ENCODE results near the gene TMEM238L.
A peak's percentile ranks its signal among the peaks of the same experiment; 100 is the strongest.

Gene TMEM238L

GRCh38 chr17:10797476-10798328 lies 6.2 kb downstream of the TMEM238L start:
- Histone ChIP-seq H3K27ac (ENCODE audit: low read depth in 2 of 2, low read length in 2 of 2) (peak overlapping the region; percentile 96 to 98), H3K4me3 (ENCODE audit: low read length in 2 of 2) (peak overlapping the region; percentile 33 to 59), H3K4me1 (ENCODE audit: control insufficient read depth in 2 of 2, insufficient read depth in 2 of 2, low read length in 2 of 2) (peaks cover 20 to 44% of the 10 kb centered on the region in 2 donors)

GRCh38 chr17:10793816-10794215 lies 10.1 kb downstream of the TMEM238L start:
- Histone ChIP-seq H3K4me3 (ENCODE audit: low read length in 2 of 2) (no peak overlapping the region), H3K4me1 (ENCODE audit: control insufficient read depth in 2 of 2, insufficient read depth in 2 of 2, low read length in 2 of 2) (peaks cover 28 to 62% of the 10 kb centered on the region in 2 donors), H3K9ac (ENCODE audit: low read depth in 1 of 2, low read length in 2 of 2) (no peak overlapping the region), H3K9me3 (ENCODE audit: control insufficient read depth in 2 of 2, low read length in 2 of 2) (no peaks in the 10 kb centered on the region), H3K36me3 (ENCODE audit: control insufficient read depth in 2 of 2, insufficient read depth in 2 of 2, low read length in 2 of 2) (peaks cover 25 to 41% of the 10 kb centered on the region in 2 donors), H3K27ac (ENCODE audit: low read depth in 2 of 2, low read length in 2 of 2) (no peak overlapping the region), H3K27me3 (ENCODE audit: control insufficient read depth in 2 of 2, insufficient read depth in 2 of 2, low read length in 2 of 2) (peaks cover 0 to 2% of the 10 kb centered on the region in 2 donors)

More at GRCh38 chr17:10797476-10798328, 6.2 kb downstream of the TMEM238L start:
- Histone ChIP-seq H3K9me3 (ENCODE audit: control insufficient read depth in 2 of 2, low read length in 2 of 2) (no peaks in the 10 kb centered on the region), H3K36me3 (ENCODE audit: control insufficient read depth in 2 of 2, insufficient read depth in 2 of 2, low read length in 2 of 2) (peaks cover 25 to 41% of the 10 kb centered on the region in 2 donors), H3K27me3 (ENCODE audit: control insufficient read depth in 2 of 2, insufficient read depth in 2 of 2, low read length in 2 of 2) (no peaks in the 10 kb centered on the region), H3K9ac (ENCODE audit: low read depth in 1 of 2, low read length in 2 of 2) (peak overlapping the region; percentile 39 to 64)

- H3K4me1 ChIP-seq (ENCODE audit: control insufficient read depth in 2 of 2, insufficient read depth in 2 of 2, low read length in 2 of 2) = peaks cover 27 to 57% of the 10 kb centered on the region in 2 donors
- no peak overlapping the region for H3K27ac ChIP-seq (ENCODE audit: low read depth in 2 of 2, low read length in 2 of 2)
- H3K4me3 ChIP-seq (ENCODE audit: low read length in 2 of 2) = no peak overlapping the region
- peaks cover 25 to 41% of the 10 kb centered on the region in 2 donors for H3K36me3 ChIP-seq (ENCODE audit: control insufficient read depth in 2 of 2, insufficient read depth in 2 of 2, low read length in 2 of 2)
- no peaks in the 10 kb centered on the region for H3K9me3 ChIP-seq (ENCODE audit: control insufficient read depth in 2 of 2, low read length in 2 of 2)
- H3K27me3 ChIP-seq (ENCODE audit: control insufficient read depth in 2 of 2, insufficient read depth in 2 of 2, low read length in 2 of 2) = peaks cover 0 to 2% of the 10 kb centered on the region in 2 donors
- no peak overlapping the region for H3K9ac ChIP-seq (ENCODE audit: low read depth in 1 of 2, low read length in 2 of 2)
Measured at GRCh38 chr17:10793256-10793655, 10.6 kb downstream of the TMEM238L start.

GRCh38 chr17:10792151-10792550 lies 11.7 kb downstream of the TMEM238L start:
- no peaks in the 10 kb centered on the region for H3K9me3 ChIP-seq (ENCODE audit: control insufficient read depth in 2 of 2, low read length in 2 of 2)
- H3K27me3 ChIP-seq (ENCODE audit: control insufficient read depth in 2 of 2, insufficient read depth in 2 of 2, low read length in 2 of 2) = peaks cover 0 to 2% of the 10 kb centered on the region in 2 donors
- no peak overlapping the region for H3K9ac ChIP-seq (ENCODE audit: low read depth in 1 of 2, low read length in 2 of 2)
- peaks cover 17 to 53% of the 10 kb centered on the region in 2 donors for H3K4me1 ChIP-seq (ENCODE audit: control insufficient read depth in 2 of 2, insufficient read depth in 2 of 2, low read length in 2 of 2)
- H3K36me3 ChIP-seq (ENCODE audit: control insufficient read depth in 2 of 2, insufficient read depth in 2 of 2, low read length in 2 of 2) = peaks cover 25 to 35% of the 10 kb centered on the region in 2 donors
- H3K4me3 ChIP-seq (ENCODE audit: low read length in 2 of 2) = no peak overlapping the region
- H3K27ac ChIP-seq (ENCODE audit: low read depth in 2 of 2, low read length in 2 of 2) = peak overlapping the region; percentile 59 to 65

- H3K9ac ChIP-seq (ENCODE audit: low read depth in 1 of 2, low read length in 2 of 2) = peak overlapping the region in 1 of 2 donors; percentile 35
- H3K27me3 ChIP-seq (ENCODE audit: control insufficient read depth in 2 of 2, insufficient read depth in 2 of 2, low read length in 2 of 2) = peaks cover 0 to 2% of the 10 kb centered on the region in 2 donors
- H3K27ac ChIP-seq (ENCODE audit: low read depth in 2 of 2, low read length in 2 of 2) = peak overlapping the region; percentile 72 to 73
Measured at GRCh38 chr17:10790491-10791401, 13.2 kb downstream of the TMEM238L start.

GRCh38 chr17:10789694-10790271 lies 14.1 kb downstream of the TMEM238L start:
- Histone ChIP-seq H3K9me3 (ENCODE audit: control insufficient read depth in 2 of 2, low read length in 2 of 2) (no peaks in the 10 kb centered on the region), H3K36me3 (ENCODE audit: control insufficient read depth in 2 of 2, insufficient read depth in 2 of 2, low read length in 2 of 2) (peaks cover 9 to 11% of the 10 kb centered on the region in 2 donors), H3K4me1 (ENCODE audit: control insufficient read depth in 2 of 2, insufficient read depth in 2 of 2, low read length in 2 of 2) (peaks cover 28 to 59% of the 10 kb centered on the region in 2 donors), H3K9ac (ENCODE audit: low read depth in 1 of 2, low read length in 2 of 2) (peak overlapping the region in 1 of 2 donors; percentile 35), H3K27me3 (ENCODE audit: control insufficient read depth in 2 of 2, insufficient read depth in 2 of 2, low read length in 2 of 2) (peaks cover 0 to 2% of the 10 kb centered on the region in 2 donors), H3K4me3 (ENCODE audit: low read length in 2 of 2) (no peak overlapping the region), H3K27ac (ENCODE audit: low read depth in 2 of 2, low read length in 2 of 2) (peak overlapping the region; percentile 72 to 73)

More at GRCh38 chr17:10790491-10791401, 13.2 kb downstream of the TMEM238L start:
- peaks cover 23 to 58% of the 10 kb centered on the region in 2 donors for H3K4me1 ChIP-seq (ENCODE audit: control insufficient read depth in 2 of 2, insufficient read depth in 2 of 2, low read length in 2 of 2)
- no peak overlapping the region for H3K4me3 ChIP-seq (ENCODE audit: low read length in 2 of 2)
- no peaks in the 10 kb centered on the region for H3K9me3 ChIP-seq (ENCODE audit: control insufficient read depth in 2 of 2, low read length in 2 of 2)
- H3K36me3 ChIP-seq (ENCODE audit: control insufficient read depth in 2 of 2, insufficient read depth in 2 of 2, low read length in 2 of 2) = peaks cover 18 to 21% of the 10 kb centered on the region in 2 donors

- Histone ChIP-seq H3K4me1 (ENCODE audit: control insufficient read depth in 2 of 2, insufficient read depth in 2 of 2, low read length in 2 of 2) (peaks cover 30 to 61% of the 10 kb centered on the region in 2 donors), H3K9me3 (ENCODE audit: control insufficient read depth in 2 of 2, low read length in 2 of 2) (no peaks in the 10 kb centered on the region), H3K36me3 (ENCODE audit: control insufficient read depth in 2 of 2, insufficient read depth in 2 of 2, low read length in 2 of 2) (no peaks in the 10 kb centered on the region), H3K9ac (ENCODE audit: low read depth in 1 of 2, low read length in 2 of 2) (no peak overlapping the region), H3K27ac (ENCODE audit: low read depth in 2 of 2, low read length in 2 of 2) (peak overlapping the region in 1 of 2 donors; percentile 51), H3K4me3 (ENCODE audit: low read length in 2 of 2) (no peak overlapping the region), H3K27me3 (ENCODE audit: control insufficient read depth in 2 of 2, insufficient read depth in 2 of 2, low read length in 2 of 2) (peaks cover 0 to 2% of the 10 kb centered on the region in 2 donors)
Measured at GRCh38 chr17:10787306-10788045, 16.4 kb downstream of the TMEM238L start.

GRCh38 chr17:10785295-10785694 lies 18.6 kb downstream of the TMEM238L start:
- Histone ChIP-seq H3K27me3 (ENCODE audit: control insufficient read depth in 2 of 2, insufficient read depth in 2 of 2, low read length in 2 of 2) (peaks cover 0 to 2% of the 10 kb centered on the region in 2 donors), H3K4me1 (ENCODE audit: control insufficient read depth in 2 of 2, insufficient read depth in 2 of 2, low read length in 2 of 2) (peaks cover 17 to 41% of the 10 kb centered on the region in 2 donors), H3K9me3 (ENCODE audit: control insufficient read depth in 2 of 2, low read length in 2 of 2) (no peaks in the 10 kb centered on the region), H3K36me3 (ENCODE audit: control insufficient read depth in 2 of 2, insufficient read depth in 2 of 2, low read length in 2 of 2) (no peaks in the 10 kb centered on the region), H3K27ac (ENCODE audit: low read depth in 2 of 2, low read length in 2 of 2) (peak overlapping the region; percentile 49 to 70), H3K9ac (ENCODE audit: low read depth in 1 of 2, low read length in 2 of 2) (peak overlapping the region; percentile 2 to 22), H3K4me3 (ENCODE audit: low read length in 2 of 2) (no peak overlapping the region)

GRCh38 chr17:10779609-10780008 lies 24.3 kb downstream of the TMEM238L start:
- peaks cover 15 to 29% of the 10 kb centered on the region in 2 donors for H3K4me1 ChIP-seq (ENCODE audit: control insufficient read depth in 2 of 2, insufficient read depth in 2 of 2, low read length in 2 of 2)
- no peaks in the 10 kb centered on the region for H3K27me3 ChIP-seq (ENCODE audit: control insufficient read depth in 2 of 2, insufficient read depth in 2 of 2, low read length in 2 of 2)
- no peak overlapping the region for H3K9ac ChIP-seq (ENCODE audit: low read depth in 1 of 2, low read length in 2 of 2)
- no peaks in the 10 kb centered on the region for H3K9me3 ChIP-seq (ENCODE audit: control insufficient read depth in 2 of 2, low read length in 2 of 2)
- no peak overlapping the region for H3K4me3 ChIP-seq (ENCODE audit: low read length in 2 of 2)
- no peaks in the 10 kb centered on the region for H3K36me3 ChIP-seq (ENCODE audit: control insufficient read depth in 2 of 2, insufficient read depth in 2 of 2, low read length in 2 of 2)
- H3K27ac ChIP-seq (ENCODE audit: low read depth in 2 of 2, low read length in 2 of 2) = peak overlapping the region in 1 of 2 donors; percentile 55

Data from mucosa of rectum (tissue), 2 donors.